Measurements from ENCODE around the gene PCSK5. TPM values are rescaled to one million over a fixed set of nuclear protein-coding genes. Genes with fewer than 3 reads are reported as not detected.
A peak's percentile ranks its signal among the peaks of the same experiment; 100 is the strongest.
"Not testable (repeated sequence)": the region's sequence is repeated elsewhere in the genome, so short reads cannot be mapped to it uniquely, and the experiment has no call there.

Gene PCSK5
- total RNA-seq, 2 donors from 2014 or later, result 56.5 to 79.8 TPM

DNA sequence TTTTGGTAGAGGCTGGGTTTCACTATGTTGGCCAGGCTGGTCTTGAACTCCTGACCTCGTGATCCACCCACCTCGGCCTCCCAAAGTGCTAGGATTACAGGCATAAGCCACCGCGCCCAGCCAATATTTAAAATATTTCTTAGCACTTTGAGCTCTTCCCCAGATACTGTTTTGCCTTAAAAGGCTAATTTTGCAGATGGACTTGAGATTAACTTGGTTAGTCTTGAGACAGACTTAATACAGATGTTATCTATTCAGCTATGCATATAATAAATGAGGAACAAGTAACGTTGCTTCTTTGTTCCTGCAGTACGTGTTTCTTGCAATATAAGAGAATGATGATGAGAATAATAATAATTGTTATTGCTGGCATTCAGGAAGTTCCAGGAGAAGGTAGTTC, 56.3 kb downstream of the PCSK5 start:
- ATAC-seq (no peak), DNase-seq (no peak)
- intact Hi-C loops (cut with DNase I, micrococcal nuclease), result no loop called here

DNA sequence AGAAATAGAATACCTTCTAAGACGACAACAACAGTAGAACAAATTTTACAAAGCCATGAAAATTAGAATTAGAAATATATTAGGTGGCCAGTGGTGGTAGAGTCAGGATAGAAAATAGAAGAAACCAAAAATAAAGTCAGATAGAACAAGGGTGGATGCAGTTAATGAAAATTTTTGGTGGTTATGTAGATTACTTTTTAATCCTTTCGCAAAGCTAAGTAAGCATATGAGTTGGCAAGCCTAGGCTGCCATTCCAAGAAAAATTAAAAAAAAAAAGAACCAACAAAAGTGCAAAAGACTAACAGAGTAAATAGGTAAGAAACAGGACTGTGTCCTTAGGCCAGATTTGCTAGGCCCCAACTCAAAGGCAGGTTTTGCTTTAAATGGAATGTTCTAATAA, 56.8 kb downstream of the PCSK5 start:
- ATAC-seq (no peak), DNase-seq (no peak)
- intact Hi-C loops (cut with DNase I, micrococcal nuclease), result no loop called here

DNA sequence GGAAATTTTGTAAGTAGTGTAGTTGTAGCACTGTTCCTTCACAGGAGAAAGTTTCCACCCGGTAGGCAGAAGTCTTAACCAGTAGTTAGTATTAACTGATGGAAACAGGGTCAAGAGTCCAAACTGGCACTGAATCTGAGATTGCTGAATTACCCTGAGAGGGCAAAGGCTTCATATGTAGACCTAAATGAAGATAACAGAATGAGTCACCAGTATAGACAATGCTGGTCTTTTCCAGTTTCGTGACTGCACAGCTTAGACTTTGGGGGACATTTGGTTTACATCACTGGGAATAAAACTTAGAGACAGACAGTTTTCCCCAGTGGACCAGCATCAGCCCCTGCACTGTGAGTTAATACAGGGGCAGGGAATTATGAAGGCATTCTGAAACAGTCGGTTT, 60.5 kb downstream of the PCSK5 start:
- intact Hi-C loops (cut with DNase I, micrococcal nuclease), result no loop called here
- peak; percentile 93 for ATAC-seq
- peak in 1 of 2 donors; percentile 45 for DNase-seq

DNA sequence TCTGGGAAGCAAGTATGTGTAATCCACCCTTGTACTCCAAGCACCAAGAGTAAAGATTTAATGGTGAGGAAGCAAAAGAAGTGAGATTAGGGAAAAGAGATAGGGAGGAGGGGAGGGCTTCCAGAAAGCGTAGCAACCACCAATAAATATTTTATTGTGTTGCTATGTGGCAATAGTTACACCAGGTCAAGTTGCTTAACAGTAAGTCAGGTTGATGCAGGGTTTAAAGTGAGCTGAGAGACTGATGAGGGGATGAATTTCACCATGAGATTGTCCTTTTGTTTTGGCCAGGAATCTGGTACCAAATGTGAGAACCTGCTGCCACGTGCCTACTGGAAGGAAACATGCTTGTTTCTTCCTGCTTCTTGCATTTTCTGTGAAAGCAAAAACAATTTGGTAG, 62.7 kb downstream of the PCSK5 start:
- intact Hi-C loops (cut with DNase I, micrococcal nuclease), result no loop called here
- DNase-seq, result peak in 1 of 2 donors; percentile 33
- peak; percentile 74 for ATAC-seq

DNA sequence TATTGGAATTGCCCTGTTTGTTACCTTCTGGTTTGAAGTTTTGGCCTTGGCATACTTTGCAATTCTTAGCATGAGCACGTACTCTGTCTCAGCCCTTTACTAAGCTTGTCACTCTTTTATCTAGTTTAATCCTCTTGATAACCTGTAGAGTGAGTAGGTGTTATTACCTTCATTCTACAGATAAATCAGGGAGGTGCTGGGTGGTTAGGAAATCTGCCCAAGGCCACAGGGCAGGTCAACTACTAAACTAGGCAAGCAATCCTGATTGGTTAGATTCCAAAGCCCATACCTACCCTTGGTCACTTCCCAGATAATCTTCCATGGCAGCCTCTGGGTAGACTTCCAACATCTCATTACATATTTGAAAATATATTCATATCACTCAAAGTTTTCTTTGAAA, 65.7 kb downstream of the PCSK5 start:
- peak; percentile 50 for ATAC-seq
- no peak for DNase-seq
- intact Hi-C loops (cut with DNase I, micrococcal nuclease), result no loop called here

DNA sequence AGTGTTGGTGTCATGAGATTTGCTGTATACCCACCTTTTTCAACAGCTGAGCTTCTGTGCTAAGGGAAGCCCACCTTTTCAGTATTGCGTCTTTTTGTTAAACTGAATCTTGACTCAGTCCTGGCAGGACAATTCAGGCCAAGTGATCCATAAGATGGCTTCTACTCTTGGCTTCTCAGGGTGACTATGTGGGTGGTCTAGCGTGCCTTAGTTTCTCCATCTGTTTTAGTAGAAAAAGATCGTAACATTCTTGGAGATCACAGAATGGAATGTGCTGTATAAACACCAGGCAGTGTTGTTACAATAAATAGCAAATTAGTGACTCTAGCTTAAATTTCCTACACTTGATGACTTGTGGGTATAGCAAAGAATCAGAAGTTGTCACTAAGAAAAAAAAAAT, 66.6 kb downstream of the PCSK5 start:
- intact Hi-C loops (cut with DNase I, micrococcal nuclease), result no loop called here
- DNase-seq (no peak), ATAC-seq (no peak)

DNA sequence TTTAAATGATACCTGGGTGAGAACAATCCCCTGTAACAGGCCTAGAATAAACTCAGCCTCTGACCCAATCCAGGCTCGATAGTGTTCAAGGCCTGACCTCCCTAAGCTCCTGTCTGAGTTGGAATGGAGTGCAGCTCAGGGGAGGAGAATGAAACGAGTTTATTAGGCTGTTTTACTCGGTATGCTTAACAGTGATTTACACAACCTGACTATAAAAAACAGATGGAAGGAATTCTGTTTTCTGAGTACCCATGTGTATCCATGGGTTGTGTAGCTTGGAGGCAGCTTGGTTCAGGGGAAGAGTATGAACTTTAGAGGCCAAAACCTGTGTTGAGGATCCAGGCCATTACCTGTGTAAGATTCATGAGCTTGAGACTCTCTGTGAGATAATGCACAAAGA, 67.8 kb downstream of the PCSK5 start:
- DNase-seq (no peak), ATAC-seq (peak; percentile 45)
- intact Hi-C loops (cut with DNase I, micrococcal nuclease), result no loop called here

DNA sequence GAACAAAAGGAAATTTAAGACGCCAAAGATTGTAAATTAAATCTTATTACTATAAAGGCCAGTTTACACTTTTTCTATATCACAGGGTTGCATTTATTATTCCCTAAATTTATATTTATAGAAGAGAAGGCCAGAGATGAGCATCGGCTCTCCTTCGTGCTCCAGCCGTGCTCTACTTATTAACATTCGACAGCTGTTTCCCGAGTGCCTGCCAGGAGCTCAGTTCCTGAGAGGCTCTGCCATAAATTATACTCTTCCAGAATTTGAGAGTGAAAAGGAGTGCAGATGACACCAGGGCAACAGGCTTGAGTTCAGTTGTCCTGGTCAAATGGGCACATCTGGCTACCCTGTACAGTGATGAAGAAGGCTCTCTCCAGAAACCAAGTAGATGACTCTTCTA, 70.1 kb downstream of the PCSK5 start:
- DNase-seq (no peak), ATAC-seq (no peak)
- intact Hi-C loops (cut with DNase I, micrococcal nuclease), result no loop called here

DNA sequence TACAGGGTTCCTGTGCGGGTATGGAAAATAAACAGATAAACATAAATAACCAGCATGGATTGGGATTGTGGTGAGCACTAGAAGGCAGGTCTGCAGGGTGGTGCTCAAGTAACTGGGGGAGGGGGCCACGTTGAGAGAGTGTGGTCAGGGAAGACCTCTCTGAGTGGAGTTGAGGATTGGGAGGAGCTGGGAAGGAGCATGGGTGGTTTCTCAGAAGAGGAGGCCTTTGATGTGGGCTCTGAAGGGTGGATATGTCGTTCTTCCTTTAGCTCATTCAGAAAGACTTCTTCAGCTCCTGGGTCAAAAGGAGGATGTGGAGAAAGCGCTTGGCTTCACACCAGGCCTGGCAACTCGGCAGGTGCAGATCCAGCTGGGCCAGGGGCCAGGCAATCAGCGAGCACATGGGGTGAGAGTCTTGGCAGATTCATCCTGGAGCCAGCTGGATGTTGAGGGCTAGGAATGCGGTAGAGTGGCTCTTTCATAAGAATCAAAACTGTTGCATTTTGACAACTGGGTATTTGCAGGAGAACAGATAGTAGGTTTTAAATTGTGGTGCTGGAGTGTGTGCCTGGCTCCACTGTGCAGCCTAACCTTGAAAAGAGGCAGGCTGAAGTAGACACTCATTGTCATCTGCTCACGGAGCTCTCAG, 71.7 kb downstream of the PCSK5 start:
- peak; percentile 18 for ATAC-seq
- DNase-seq, result no peak
- intact Hi-C loops (cut with DNase I, micrococcal nuclease), result no loop called here

DNA sequence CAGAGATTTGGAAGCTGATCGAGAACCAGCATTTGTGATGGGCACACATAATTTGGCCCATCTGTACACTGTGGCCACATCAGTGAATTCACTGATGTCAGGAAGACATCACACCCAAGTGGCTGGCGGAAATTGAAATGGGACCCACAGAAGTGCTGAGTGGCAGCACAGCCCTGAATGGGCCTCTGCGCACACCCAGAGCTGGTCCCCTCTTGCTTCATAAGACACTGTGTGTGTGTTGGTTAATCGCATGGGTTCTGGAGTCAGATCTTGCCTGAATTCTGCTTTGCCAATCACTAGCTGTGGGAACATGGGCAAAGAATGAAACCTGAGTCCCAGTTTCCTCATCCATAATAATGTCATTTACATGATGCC, 72.2 kb downstream of the PCSK5 start:
- ATAC-seq (no peak), DNase-seq (no peak)
- intact Hi-C loops (cut with DNase I, micrococcal nuclease), result no loop called here

DNA sequence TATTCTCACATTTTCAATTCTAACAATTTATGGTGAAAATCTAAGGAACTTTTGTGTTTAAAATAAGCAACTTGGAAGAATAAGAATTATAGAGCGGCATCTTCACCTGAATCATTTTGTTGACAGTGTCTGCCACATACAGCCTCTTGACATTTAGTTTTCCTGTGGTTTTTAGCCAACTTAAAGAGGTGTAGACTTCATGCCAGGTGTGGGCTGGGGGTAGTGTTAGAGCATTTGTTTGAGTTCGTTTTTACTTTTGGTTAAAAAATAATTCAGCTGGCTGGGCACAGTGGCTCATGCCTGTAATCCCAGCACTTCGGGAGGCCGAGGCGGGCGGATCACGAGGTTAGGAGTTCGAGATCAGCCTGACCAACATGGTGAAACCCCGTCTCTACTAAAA, 72.8 kb downstream of the PCSK5 start:
- intact Hi-C loops (cut with DNase I, micrococcal nuclease); DNase-seq; ATAC-seq: not testable (repeated sequence)

DNA sequence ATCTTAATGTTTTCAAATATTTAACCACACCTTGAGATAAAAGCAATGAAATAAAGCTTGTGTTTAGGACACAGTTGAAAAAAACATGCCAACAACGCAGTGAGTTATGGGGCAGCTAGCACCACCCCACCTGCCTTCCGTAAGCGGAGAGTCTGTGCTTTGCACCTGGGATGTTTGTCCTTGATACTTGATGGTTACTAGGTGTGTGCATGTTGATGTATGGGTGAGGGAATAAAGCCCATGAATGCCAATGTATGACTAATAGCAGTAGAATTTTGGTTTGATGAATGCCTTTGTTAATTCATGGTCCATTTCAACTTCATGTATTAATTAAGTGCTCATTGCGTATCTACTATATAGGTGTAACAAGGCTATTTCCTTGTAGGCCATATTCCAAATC, 74.0 kb downstream of the PCSK5 start:
- DNase-seq (no peak), ATAC-seq (peak; percentile 84)
- intact Hi-C loops (cut with DNase I, micrococcal nuclease), result no loop called here

DNA sequence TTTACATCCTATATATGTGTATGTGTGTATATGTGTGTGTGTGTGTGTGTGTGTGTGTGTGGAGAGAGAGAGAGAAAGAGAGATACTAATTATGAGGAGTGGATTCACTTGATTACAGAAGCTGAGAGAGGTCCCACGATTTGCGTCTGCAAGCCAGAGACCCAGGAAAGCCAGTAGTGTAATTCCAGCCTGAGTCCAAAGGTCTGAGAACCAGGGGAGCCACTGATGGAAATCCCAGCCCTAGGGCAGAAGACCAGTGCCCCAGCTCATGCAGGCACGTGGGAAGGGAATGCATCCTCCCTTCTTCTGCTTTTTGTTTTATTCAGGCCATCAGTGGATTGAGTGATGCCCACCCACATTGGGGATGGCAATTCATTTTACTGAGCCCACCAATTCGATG, 74.8 kb downstream of the PCSK5 start:
- intact Hi-C loops (cut with DNase I, micrococcal nuclease), result no loop called here
- ATAC-seq, result no peak
- no peak for DNase-seq

DNA sequence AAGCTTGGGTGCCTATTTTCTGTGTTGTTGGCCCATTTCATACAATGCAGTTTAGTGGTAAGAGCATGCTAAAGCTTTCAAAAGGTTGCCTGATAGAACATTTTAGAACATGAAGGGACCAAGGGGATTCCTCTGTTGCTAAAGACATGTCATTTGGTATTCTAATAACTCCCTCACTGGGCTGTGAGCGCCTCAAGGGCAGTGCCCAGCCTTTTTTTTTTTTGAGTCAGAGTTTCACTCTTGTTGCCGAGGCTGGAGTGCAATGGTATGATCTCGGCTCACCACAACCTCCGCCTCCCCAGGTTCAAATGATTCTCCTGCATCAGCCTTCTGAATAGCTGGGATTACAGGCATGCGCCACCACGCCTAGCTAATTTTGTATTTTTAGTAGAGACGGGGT, 77.1 kb downstream of the PCSK5 start:
- intact Hi-C loops (cut with DNase I, micrococcal nuclease), result no loop called here
- DNase-seq (no peak), ATAC-seq (no peak)

DNA sequence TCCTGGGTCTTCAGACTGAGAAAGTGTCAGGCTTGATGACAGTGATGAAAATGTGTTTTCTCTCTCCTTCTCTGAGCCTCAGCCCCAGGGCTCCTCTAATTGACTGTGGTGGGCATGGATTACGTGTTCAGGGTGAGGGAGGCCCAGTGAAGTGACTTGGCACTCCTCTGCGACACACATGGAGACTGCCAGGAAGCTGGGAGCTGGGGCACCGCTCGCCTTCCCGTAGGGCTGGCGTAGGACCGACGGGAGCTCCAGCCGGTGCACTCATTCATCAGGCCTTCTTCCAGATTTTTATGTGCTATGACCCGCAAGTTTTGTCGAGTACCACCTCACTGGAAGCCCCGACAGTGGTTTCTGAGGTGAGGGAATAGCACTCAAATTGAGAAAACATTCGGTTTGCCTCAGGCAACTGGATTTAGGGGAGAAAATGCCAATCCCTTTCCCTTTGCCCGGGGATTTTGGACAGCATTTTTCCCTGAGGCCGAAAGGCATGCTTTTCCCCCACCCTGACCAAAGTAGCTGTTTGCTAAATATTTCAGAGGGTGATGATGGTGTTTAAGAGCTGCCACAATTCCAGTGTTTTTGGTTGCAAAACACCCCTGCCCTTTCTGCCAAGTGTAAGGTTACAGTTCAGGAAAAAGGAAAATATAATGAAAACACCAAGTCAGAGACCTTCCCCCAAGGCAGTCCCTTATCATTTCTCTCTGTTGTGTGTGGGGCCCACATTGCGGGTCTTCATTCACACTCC, 83.7 kb downstream of the PCSK5 start:
- intact Hi-C loops (cut with DNase I, micrococcal nuclease), result no loop called here
- ATAC-seq (no peak), DNase-seq (no peak)

DNA sequence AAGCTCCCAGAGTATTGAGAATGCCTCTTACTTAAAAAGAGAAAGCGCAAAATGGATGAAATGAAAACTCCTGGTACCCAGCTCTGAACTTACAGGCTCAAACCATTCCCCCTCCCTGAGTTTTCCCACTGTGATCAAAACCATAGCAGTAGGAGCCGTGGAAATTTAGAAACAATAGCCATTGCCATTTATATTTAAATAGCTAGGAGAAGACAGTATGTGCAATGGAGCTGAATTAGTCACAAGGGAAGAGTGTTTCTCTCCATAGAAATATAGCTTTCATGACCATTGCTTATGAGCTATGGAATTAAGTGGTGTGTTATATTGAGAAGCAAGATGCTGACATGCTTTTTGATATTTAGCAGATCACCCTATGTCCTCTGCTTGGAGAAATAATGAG, 84.6 kb downstream of the PCSK5 start:
- intact Hi-C loops (cut with DNase I, micrococcal nuclease), result no loop called here
- ATAC-seq, result no peak

DNA sequence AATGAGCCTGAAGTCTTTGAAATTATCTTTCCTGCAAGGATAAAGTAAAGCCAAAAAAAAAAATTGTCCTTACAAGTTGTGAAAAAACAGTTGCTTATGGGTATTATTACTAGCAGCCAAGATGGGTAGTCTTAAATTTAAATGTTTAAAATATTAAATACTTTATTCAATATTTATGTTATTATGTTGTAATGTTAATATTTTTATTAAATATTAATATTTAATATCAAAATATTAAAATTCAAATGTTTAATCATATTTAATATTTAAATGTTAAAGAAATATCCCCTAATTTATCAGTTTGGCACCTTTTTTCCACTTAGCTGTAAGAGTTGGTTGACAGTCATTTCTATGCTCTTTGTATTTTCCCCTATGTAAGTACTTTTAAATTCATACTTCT, 86.1 kb downstream of the PCSK5 start:
- no peak for DNase-seq
- intact Hi-C loops (cut with DNase I, micrococcal nuclease), result no loop called here
- ATAC-seq, result no peak

More for the DNA sequence above, 84.6 kb downstream of the PCSK5 start:
- no peak for DNase-seq

DNA sequence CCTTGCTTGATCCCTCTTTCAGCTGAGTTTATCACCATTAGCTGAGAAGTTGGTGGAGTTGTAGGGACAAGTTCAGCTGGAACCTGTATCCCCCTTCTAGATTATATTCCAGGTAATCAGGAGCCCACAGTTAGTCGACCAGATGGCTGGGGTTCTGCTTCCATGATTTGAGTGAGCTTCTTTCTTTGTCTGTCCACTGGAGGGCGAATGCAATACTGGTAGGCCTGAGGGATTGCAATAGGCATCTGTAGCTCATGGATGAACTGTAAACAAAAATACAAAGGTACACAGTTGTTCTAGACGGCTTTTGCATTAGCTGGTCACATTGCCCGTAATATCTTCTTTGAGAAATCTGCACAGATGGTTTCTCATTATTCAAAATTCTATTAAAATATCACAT, 88.9 kb downstream of the PCSK5 start:
- no peak for DNase-seq
- intact Hi-C loops (cut with DNase I, micrococcal nuclease), result no loop called here
- ATAC-seq, result no peak

DNA sequence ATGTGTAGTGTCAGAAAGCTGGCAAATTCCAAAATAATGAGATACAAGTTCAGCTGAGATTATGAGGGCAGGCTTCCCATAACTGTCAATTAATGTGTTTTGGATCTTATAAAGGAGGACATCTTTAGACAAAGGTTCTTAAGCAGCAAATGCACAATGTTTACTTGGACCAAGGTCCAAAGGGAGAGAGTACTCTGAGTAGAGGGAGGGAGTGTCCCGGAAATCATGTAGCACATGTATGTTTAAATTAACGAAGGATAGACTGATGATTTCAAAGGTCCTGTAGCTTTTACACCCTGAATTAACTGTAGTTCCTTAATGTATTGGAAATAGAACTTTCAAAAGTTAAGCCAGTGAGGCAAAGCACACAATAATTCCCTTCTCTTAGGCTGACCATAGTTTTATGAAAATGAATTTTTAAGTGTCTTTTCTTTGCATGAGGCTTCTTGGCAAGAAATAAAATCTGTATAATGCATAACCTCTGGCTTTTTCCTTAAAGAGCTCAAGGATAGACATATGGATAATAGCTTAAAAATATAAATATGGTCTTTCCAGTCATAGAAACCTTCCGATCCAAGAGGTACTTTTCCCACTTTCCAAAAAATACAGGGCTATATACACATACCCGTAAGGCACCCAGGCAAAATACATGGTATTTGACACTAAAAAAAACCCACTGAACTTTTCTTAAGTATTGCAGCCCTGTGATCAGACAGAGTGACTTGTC, 93.0 kb downstream of the PCSK5 start:
- intact Hi-C loops (cut with DNase I, micrococcal nuclease), result no loop called here
- DNase-seq (no peak), ATAC-seq (peak; percentile 95)

DNA sequence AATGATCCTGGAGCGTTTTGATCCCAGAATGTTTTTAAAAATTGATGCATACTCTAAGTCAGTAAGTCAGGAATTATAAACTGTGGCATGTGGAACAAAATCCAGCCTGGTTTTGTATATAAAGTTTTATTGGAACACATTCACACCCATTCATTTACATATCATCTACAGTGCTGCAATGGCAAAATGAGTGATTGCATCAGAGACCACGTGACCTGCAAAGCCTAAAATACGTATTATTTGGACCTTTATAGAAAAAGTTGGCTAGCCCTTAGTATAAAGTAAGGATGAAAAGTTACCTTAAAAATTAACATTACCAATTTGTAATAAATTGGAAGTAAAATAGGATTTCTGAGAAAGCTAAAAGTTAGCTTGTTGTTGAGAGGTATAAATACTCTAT, 95.0 kb downstream of the PCSK5 start:
- intact Hi-C loops (cut with DNase I, micrococcal nuclease), result no loop called here
- no peak for ATAC-seq
- DNase-seq, result no peak

Data from left colon (tissue), 2 donors.